GM12878 (cell line): Measurements from ENCODE around the gene RUFY2. TPM values are rescaled to one million over a fixed set of nuclear protein-coding genes. Genes with fewer than 3 reads are reported as not detected.

Experiments used
- BHLHE40 ChIP-seq, 2 experiments: fragments of 450-650 bp in 1 of 2; IDR thresholded peaks; 2 replicates each; pipeline ENCODE4 v1.6.1; 2011 to 2017; ENCODE audit warnings: low read depth in 2 of 2, borderline replicate concordance in 1 of 2, improper control_type of control experiment in 1 of 2, low read length in 1 of 2, mild to moderate bottlenecking in 1 of 2
- CBX5 ChIP-seq: sonication (generic); IDR thresholded peaks from 2 replicates; pipeline ENCODE4 v1.6.1; 2016; ENCODE audit warnings: low read depth, moderate library complexity, mild to moderate bottlenecking, inconsistent platforms
- CHD2 ChIP-seq: IDR thresholded peaks from 2 replicates; pipeline ENCODE4 v1.6.1; 2011; ENCODE audit warnings: low read depth, low read length, improper control_type of control experiment, borderline replicate concordance
- ELK1 ChIP-seq: IDR thresholded peaks from 2 replicates; pipeline ENCODE4 v1.6.1; 2012; ENCODE audit warnings: low read depth, low read length, improper control_type of control experiment
- GATAD2B ChIP-seq: fragments of 450-650 bp; conservative IDR thresholded peaks from 2 replicates; pipeline ENCODE4 v1.6.1; 2017; ENCODE audit warnings: low read depth, mild to moderate bottlenecking, moderate library complexity
- HDGF ChIP-seq: fragments of 450-650 bp; IDR thresholded peaks from 2 replicates; pipeline ENCODE4 v1.6.1; 2016; ENCODE audit warnings: antibody characterized with exemption
- IRF5 ChIP-seq: fragments of 450-650 bp; IDR thresholded peaks from 2 replicates; pipeline ENCODE4 v1.6.1; 2017; ENCODE audit warnings: borderline replicate concordance
- MTA3 ChIP-seq: IDR thresholded peaks from 2 replicates; pipeline ENCODE4 v1.6.1; 2012; ENCODE audit warnings: low read length, inconsistent platforms, borderline replicate concordance
- PRDM15 ChIP-seq: fragments of 450-650 bp; formaldehyde crosslinking; IDR thresholded peaks from 2 replicates; pipeline ENCODE4 v1.4.0; 2020; ENCODE audit warnings: mild to moderate bottlenecking, moderate library complexity
- RAD21 ChIP-seq: IDR thresholded peaks from 2 replicates; pipeline ENCODE4 v1.6.1; 2011; ENCODE audit warnings: mild to moderate bottlenecking, low read depth, low read length, moderate library complexity; ENCODE audit not compliant: insufficient read depth
- SMC3 ChIP-seq: IDR thresholded peaks from 2 replicates; pipeline ENCODE4 v1.6.1; 2011; ENCODE audit warnings: low read length, improper control_type of control experiment, borderline replicate concordance
- WRNIP1 ChIP-seq: IDR thresholded peaks from 2 replicates; pipeline ENCODE4 v1.6.1; 2011; ENCODE audit warnings: low read depth, low read length, improper control_type of control experiment, borderline replicate concordance
- ZBTB40 ChIP-seq: fragments of 450-650 bp; IDR thresholded peaks from 2 replicates; pipeline ENCODE4 v1.6.1; 2016; ENCODE audit warnings: mild to moderate bottlenecking, moderate library complexity, borderline replicate concordance
- polyA plus RNA-seq, 11 experiments: library from polyadenylated mRNA; depleted of rRNA in 4 of 11; unstranded in 6 of 11; stranded (reverse) in 5 of 11; fragments of >200 nt; fragmentation: Nextera tagmentation in 4 of 11; fragmentation: Illumina TruSeq in 1 of 11; extraction: Ambion mirVana in 4 of 11; extraction: Trizol in 1 of 11; gene quantifications; 1 replicate in 1 of 11; 2 replicates in 10 of 11; pipeline versions ENCODE4 v1.2.1 to v1.2.3, GENCODE V29; 2011 to 2016; ENCODE audit warnings: inconsistent platforms in 2 of 11, missing spikeins in 2 of 11, low read depth in 1 of 11
- total RNA-seq, 4 experiments: library from RNA; depleted of rRNA in 3 of 4; stranded (reverse); fragments of >200 nt in 3 of 4; fragmentation: Illumina TruSeq in 1 of 4; extraction: Trizol in 1 of 4; gene quantifications; 2 replicates each; pipeline versions ENCODE4 v1.2.1 to v1.2.3, GENCODE V29; 2013 to 2021

Gene RUFY2
- total and polyA plus RNA-seq, 10 of the 15 experiments (the other 5 are each of a cell fraction or from before 2014, with no cell fraction given): 1.7 to 8.4 (median 5.8) TPM

GRCh38 chr10:68440898-68441297 is 33.8 kb upstream of the RUFY2 start (continued):
- no peak for TF ChIP-seq IRF5
- TF ChIP-seq WRNIP1: no peak
- no peak for TF ChIP-seq CHD2
- no peak for TF ChIP-seq HDGF
- no peak for TF ChIP-seq CBX5
- TF ChIP-seq ZBTB40: no peak
- no peak for TF ChIP-seq SMC3
- no peak for TF ChIP-seq ELK1
- TF ChIP-seq MTA3: no peak
- no peak for TF ChIP-seq BHLHE40 (IDR thresholded peaks at IDR 0.05; ENCODE audit: borderline replicate concordance in 1 of 2, low read depth in 2 of 2, low read length in 1 of 2)
- TF ChIP-seq GATAD2B: no peak
- no peak for TF ChIP-seq RAD21
- no peak for TF ChIP-seq PRDM15 (CRISPR knock-in tag)
